Measurements from ENCODE around the gene GYS2. TPM values are rescaled to one million over a fixed set of nuclear protein-coding genes. Genes with fewer than 3 reads are reported as not detected.

Gene GYS2
- total and polyA plus RNA-seq, 4 donors = 0.03 to 0.10 TPM; not detected in 2

- DNase-seq = no peak
- Histone ChIP-seq H3K4me1 (ENCODE audit: control insufficient read depth in 5 of 5, insufficient read depth in 5 of 5, low read length in 5 of 5) (peaks cover 0 to 7% (median 3%) of the 10 kb centered on the region in 5 donors), H3K9ac (ENCODE audit: insufficient read depth in 1 of 2, low read length in 2 of 2) (no peak overlapping the region), H3K9me3 (ENCODE audit: control insufficient read depth in 4 of 4, insufficient read depth in 3 of 4, low read length in 3 of 4) (no peaks in the 10 kb centered on the region), H3K4me3 (no peak overlapping the region), H3K27me3 (ENCODE audit: control insufficient read depth in 3 of 3, insufficient read depth in 3 of 3, low read length in 2 of 3) (peaks cover 0 to 18% (median 6%) of the 10 kb centered on the region in 3 donors), H3K36me3 (ENCODE audit: control insufficient read depth in 4 of 4, insufficient read depth in 4 of 4, low read length in 4 of 4) (no peaks in the 10 kb centered on the region), H3K27ac (ENCODE audit: low read depth in 1 of 2, low read length in 1 of 2) (no peak overlapping the region)
- TF ChIP-seq CTCF (IDR thresholded peaks at IDR 0.05; ENCODE audit: control extremely low read depth, extremely low read depth) = no peak
- no peak for ATAC-seq (ENCODE audit: insufficient read depth, low FRiP score)
- WGBS, 2 donors = 78 to 83% methylated on average over 2 of the region's 2 CpGs
These were observed 9.9 kb upstream of the GYS2 start for GRCh38 chr12:21614506-21614905.

- no peak for TF ChIP-seq CTCF (IDR thresholded peaks at IDR 0.05; ENCODE audit: control extremely low read depth, extremely low read depth)
- peaks cover 0 to 7% (median 3%) of the 10 kb centered on the region in 5 donors for H3K4me1 ChIP-seq (ENCODE audit: control insufficient read depth in 5 of 5, insufficient read depth in 5 of 5, low read length in 5 of 5)
- DNase-seq = peak in 2 of 3 donors; percentile 66 to 75
- 26 to 27% methylated on average over 2 of the region's 2 CpGs for WGBS, 2 donors
- no peaks in the 10 kb centered on the region for H3K9me3 ChIP-seq (ENCODE audit: control insufficient read depth in 4 of 4, insufficient read depth in 3 of 4, low read length in 3 of 4)
- no peak overlapping the region for H3K9ac ChIP-seq (ENCODE audit: insufficient read depth in 1 of 2, low read length in 2 of 2)
- no peaks in the 10 kb centered on the region for H3K36me3 ChIP-seq (ENCODE audit: control insufficient read depth in 4 of 4, insufficient read depth in 4 of 4, low read length in 4 of 4)
- no peak overlapping the region for H3K27ac ChIP-seq (ENCODE audit: low read depth in 1 of 2, low read length in 1 of 2)
- no peak overlapping the region for H3K4me3 ChIP-seq
- H3K27me3 ChIP-seq (ENCODE audit: control insufficient read depth in 3 of 3, insufficient read depth in 3 of 3, low read length in 2 of 3) = peaks cover 0 to 20% (median 6%) of the 10 kb centered on the region in 3 donors
- no peak for ATAC-seq (ENCODE audit: insufficient read depth, low FRiP score)
These were observed 9.3 kb upstream of the GYS2 start for GRCh38 chr12:21613931-21614330.

DNA sequence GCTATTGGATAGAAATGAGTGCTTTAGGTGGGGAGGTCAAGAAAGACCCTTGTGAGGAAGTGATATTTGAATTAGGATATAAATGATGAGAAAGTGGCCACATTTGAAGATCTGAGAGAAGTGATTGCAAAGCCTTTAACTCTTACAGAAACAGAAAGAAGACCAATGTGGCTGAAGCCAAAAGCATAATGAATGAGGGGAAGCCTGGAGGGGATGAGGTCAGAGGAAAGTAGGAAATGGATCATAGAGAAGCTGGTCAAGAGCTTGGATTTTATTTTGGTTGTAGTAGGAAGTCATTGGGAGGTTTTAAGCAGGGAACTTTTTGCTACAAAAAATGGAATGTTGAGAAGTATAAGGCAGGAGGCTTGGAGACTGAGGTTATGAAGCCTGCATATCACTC lies 3.5 kb upstream of the GYS2 start:
- Histone ChIP-seq H3K9ac (ENCODE audit: insufficient read depth in 1 of 2, low read length in 2 of 2) (no peak overlapping the region), H3K4me3 (no peak overlapping the region)
- no peak for TF ChIP-seq CTCF (IDR thresholded peaks at IDR 0.05; ENCODE audit: control extremely low read depth, extremely low read depth)

DNA sequence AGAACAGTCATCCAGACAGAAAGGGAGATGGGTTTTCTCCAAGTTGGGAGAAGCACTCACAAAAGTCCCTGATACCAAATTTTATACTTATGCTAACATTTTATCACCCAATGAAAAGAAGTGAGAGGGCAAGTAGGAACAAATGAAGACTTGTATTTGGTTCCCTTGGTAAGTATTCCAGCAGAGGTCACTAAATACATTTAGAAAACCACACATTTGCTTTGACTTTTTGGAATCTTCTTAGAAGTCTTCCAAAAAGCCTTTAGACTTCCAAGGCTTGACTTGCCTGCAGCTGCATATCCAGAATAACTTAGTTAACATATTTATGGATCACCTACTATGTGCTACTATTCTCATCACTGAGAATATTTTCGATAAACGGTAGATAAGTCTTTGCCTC lies 3.1 kb upstream of the GYS2 start:
- H3K9me3 ChIP-seq (ENCODE audit: control insufficient read depth in 4 of 4, insufficient read depth in 3 of 4, low read length in 3 of 4) = no peaks in the 10 kb centered on the region
- DNase-seq (peak in 2 of 3 donors; percentile 49 to 70), ATAC-seq (ENCODE audit: insufficient read depth, low FRiP score) (peak; percentile 62)
- H3K27ac ChIP-seq (ENCODE audit: low read depth in 1 of 2, low read length in 1 of 2) = no peak overlapping the region
- TF ChIP-seq CTCF (IDR thresholded peaks at IDR 0.05; ENCODE audit: control extremely low read depth, extremely low read depth) = no peak
- H3K4me3 ChIP-seq = no peak overlapping the region
- WGBS, 2 donors = 70 to 79% methylated on average over 2 of the region's 2 CpGs
- no peaks in the 10 kb centered on the region for H3K36me3 ChIP-seq (ENCODE audit: control insufficient read depth in 4 of 4, insufficient read depth in 4 of 4, low read length in 4 of 4)
- H3K9ac ChIP-seq (ENCODE audit: insufficient read depth in 1 of 2, low read length in 2 of 2) = no peak overlapping the region
- H3K4me1 ChIP-seq (ENCODE audit: control insufficient read depth in 5 of 5, insufficient read depth in 5 of 5, low read length in 5 of 5) = peaks cover 0 to 4% (median 0%) of the 10 kb centered on the region in 5 donors
- H3K27me3 ChIP-seq (ENCODE audit: control insufficient read depth in 3 of 3, insufficient read depth in 3 of 3, low read length in 2 of 3) = peaks cover 0 to 8% (median 4%) of the 10 kb centered on the region in 3 donors

More for the DNA sequence above, 3.5 kb upstream of the GYS2 start:
- no peaks in the 10 kb centered on the region for H3K9me3 ChIP-seq (ENCODE audit: control insufficient read depth in 4 of 4, insufficient read depth in 3 of 4, low read length in 3 of 4)
- DNase-seq (no peak), ATAC-seq (ENCODE audit: insufficient read depth, low FRiP score) (no peak)
- peaks cover 0 to 8% (median 4%) of the 10 kb centered on the region in 3 donors for H3K27me3 ChIP-seq (ENCODE audit: control insufficient read depth in 3 of 3, insufficient read depth in 3 of 3, low read length in 2 of 3)
- H3K4me1 ChIP-seq (ENCODE audit: control insufficient read depth in 5 of 5, insufficient read depth in 5 of 5, low read length in 5 of 5) = peaks cover 0 to 4% (median 0%) of the 10 kb centered on the region in 5 donors
- H3K36me3 ChIP-seq (ENCODE audit: control insufficient read depth in 4 of 4, insufficient read depth in 4 of 4, low read length in 4 of 4) = no peaks in the 10 kb centered on the region
- H3K27ac ChIP-seq (ENCODE audit: low read depth in 1 of 2, low read length in 1 of 2) = no peak overlapping the region
